ENCODE measurements around the gene ATP6V1B1. TPM values are rescaled to one million over a fixed set of nuclear protein-coding genes. Genes with fewer than 3 reads are reported as not detected.

ATP6V1B1 gene
- total RNA-seq, 1 donor from 2014 or later = not detected

DNA sequence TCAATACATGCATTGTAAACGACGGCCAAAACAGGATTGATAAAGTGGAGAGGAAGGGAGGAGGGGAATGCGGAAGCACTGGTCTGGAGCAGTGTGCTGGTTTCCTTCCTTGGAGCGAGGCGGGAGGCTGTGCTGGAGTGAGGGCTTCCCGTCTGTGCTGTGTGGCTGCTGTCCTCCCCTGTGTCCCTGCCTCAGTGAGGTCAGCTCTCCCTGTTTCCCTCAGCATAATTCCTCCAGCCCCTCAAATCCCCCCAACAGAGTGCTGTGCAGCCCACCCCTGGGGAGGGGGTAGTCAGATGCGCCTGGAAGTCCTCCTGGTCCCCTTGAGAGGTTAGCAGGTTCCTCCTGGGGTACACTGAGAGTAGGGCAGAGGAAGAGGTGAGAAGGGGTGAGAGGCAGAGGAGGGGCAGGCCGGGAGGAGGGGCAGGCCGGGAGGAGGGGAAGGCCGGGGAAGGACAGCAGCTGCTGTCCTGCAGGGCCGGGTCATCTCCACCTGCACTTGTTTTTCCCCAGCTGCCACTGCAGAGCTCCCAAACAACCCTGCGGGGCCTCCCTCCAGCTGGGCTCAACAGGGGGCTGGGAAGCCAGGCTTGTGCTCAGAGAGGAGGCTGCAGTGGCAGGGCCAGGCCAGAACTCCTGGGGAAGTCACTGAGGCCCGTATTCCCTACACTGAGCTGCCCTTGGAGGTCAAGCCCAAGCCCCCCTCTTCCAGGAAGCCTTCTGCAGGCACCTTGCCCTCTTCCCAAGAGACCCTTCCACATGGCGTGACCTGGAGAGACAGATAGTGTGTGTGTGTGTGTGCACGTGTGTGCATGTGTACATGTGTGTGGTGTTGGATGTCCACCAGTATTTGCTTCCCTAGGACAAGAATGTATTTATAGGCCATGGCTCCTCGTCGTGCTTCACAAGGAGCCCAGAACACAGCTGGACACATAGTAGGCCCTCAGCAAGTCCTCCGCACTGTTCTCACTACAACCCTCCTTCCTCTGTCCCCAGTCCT is 13.2 kb upstream of the ATP6V1B1 start:
- DNase-seq (no peak), ATAC-seq (ENCODE audit: low read depth) (no peak)
- Mint-ChIP-seq H3K36me3 (ENCODE audit: low read depth) (no peaks in the 10 kb centered on the region), H3K4me1 (no peaks in the 10 kb centered on the region), H3K9me3 (peaks cover 1% of the 10 kb centered on the region), H3K4me3 (no peak overlapping the region), H3K27ac (no peak overlapping the region), H3K27me3 (peaks cover 26% of the 10 kb centered on the region)
- intact Hi-C loops (cut with micrococcal nuclease) = no loop called here
- POLR2A ChIA-PET = no interaction called here
- CTCF ChIA-PET = no interaction called here
- TF ChIP-seq, protein P1, sequence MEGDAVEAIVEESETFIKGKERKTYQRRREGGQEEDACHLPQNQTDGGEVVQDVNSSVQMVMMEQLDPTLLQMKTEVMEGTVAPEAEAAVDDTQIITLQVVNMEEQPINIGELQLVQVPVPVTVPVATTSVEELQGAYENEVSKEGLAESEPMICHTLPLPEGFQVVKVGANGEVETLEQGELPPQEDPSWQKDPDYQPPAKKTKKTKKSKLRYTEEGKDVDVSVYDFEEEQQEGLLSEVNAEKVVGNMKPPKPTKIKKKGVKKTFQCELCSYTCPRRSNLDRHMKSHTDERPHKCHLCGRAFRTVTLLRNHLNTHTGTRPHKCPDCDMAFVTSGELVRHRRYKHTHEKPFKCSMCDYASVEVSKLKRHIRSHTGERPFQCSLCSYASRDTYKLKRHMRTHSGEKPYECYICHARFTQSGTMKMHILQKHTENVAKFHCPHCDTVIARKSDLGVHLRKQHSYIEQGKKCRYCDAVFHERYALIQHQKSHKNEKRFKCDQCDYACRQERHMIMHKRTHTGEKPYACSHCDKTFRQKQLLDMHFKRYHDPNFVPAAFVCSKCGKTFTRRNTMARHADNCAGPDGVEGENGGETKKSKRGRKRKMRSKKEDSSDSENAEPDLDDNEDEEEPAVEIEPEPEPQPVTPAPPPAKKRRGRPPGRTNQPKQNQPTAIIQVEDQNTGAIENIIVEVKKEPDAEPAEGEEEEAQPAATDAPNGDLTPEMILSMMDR (IDR thresholded peaks at IDR 0.05) = no peak

DNA sequence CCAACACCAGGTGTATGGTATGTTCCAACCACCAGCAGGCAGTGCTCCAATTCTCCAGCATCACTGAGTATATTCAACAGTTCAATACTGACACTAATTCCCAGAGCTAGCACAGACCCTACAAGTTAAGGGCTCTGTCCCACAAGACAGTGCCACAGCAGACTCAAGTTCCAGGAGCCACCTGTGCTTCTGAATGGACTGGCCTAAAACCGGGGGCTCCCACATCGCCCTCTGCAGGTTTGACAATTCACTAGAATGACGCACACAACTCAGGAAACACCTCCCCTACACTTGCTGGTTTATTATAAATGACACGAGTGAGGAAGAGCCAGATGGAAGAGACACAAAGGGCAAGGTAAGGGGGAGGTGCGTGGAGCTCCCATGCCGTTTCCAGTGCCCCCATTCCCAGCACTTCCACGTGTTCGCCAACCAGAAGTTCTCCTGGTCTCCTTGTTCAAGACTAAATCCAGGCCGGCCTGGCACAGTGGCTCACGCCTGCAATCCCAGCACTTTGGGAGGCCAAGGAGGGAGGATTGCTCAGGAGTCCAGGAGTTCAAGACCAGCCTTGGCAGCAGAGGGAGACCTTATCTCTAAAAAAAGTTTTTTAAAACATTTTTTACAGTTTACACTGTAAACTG is 12.2 kb upstream of the ATP6V1B1 start:
- ChIA-PET CTCF (no interaction called here), POLR2A (no interaction called here)
- Mint-ChIP-seq H3K4me3 (no peak overlapping the region), H3K27ac (no peak overlapping the region), H3K36me3 (ENCODE audit: low read depth) (no peaks in the 10 kb centered on the region), H3K27me3 (peaks cover 24% of the 10 kb centered on the region), H3K4me1 (no peaks in the 10 kb centered on the region), H3K9me3 (no peaks in the 10 kb centered on the region)
- TF ChIP-seq, protein P1 (IDR thresholded peaks at IDR 0.05) = no peak
- ATAC-seq (ENCODE audit: low read depth) (no peak), DNase-seq (no peak)
- intact Hi-C loops (cut with micrococcal nuclease) = no loop called here

DNA sequence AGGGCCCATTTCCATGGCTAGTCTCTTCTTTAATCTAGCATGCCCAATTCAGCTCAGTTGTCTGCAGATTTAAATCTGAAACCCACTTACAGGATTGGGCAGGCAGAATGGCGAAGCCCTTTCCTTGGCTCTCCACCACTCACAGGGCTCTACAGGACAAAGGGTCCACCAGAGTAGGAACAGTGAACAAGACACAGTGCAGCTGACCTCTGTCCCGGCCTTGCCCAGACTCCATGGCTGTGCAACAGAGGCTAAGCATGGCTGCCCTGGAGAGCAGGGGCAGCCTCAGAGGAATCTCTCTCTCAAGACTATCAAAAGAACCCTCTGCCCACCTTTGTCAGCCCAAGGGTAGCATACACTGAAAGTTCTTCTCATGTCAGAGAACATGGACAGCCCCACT is 9.7 kb upstream of the ATP6V1B1 start:
- ATAC-seq (ENCODE audit: low read depth) = no peak
- intact Hi-C loops (cut with micrococcal nuclease) = no loop called here
- Mint-ChIP-seq H3K27me3 (peaks cover 23% of the 10 kb centered on the region), H3K9me3 (no peaks in the 10 kb centered on the region), H3K4me3 (no peak overlapping the region), H3K4me1 (peaks cover 9% of the 10 kb centered on the region), H3K36me3 (ENCODE audit: low read depth) (no peaks in the 10 kb centered on the region), H3K27ac (no peak overlapping the region)
- POLR2A ChIA-PET = no interaction called here
- TF ChIP-seq, protein P1 (IDR thresholded peaks at IDR 0.05) = no peak
- CTCF ChIA-PET = no interaction called here
- DNase-seq = no peak

DNA sequence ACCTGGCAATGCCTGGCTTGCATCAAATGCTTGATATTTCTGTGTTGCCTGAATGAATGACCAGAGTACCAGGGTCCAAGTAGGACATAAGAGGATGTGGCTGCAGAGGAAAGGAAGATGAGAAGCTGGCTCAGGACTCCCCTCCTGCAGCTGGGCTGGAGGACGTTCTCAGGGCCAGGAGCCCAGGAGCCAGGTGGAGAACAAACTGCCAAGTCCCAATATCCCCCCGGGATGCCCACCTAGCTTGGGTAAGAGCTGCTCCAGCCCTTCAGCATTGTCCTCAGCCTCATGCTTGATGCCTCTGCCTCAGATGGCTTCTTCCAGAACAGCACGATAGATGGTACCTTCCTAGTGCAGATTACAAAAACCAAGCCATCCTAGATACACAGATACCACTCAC is 8.6 kb upstream of the ATP6V1B1 start:
- Mint-ChIP-seq H3K27ac (no peak overlapping the region), H3K36me3 (ENCODE audit: low read depth) (no peaks in the 10 kb centered on the region), H3K9me3 (no peaks in the 10 kb centered on the region), H3K4me3 (no peak overlapping the region), H3K27me3 (peaks cover 24% of the 10 kb centered on the region), H3K4me1 (peaks cover 13% of the 10 kb centered on the region)
- intact Hi-C loops (cut with micrococcal nuclease) = no loop called here
- DNase-seq (no peak), ATAC-seq (ENCODE audit: low read depth) (no peak)
- ChIA-PET CTCF (no interaction called here), POLR2A (no interaction called here)
- TF ChIP-seq, protein P1 (IDR thresholded peaks at IDR 0.05) = no peak

DNA sequence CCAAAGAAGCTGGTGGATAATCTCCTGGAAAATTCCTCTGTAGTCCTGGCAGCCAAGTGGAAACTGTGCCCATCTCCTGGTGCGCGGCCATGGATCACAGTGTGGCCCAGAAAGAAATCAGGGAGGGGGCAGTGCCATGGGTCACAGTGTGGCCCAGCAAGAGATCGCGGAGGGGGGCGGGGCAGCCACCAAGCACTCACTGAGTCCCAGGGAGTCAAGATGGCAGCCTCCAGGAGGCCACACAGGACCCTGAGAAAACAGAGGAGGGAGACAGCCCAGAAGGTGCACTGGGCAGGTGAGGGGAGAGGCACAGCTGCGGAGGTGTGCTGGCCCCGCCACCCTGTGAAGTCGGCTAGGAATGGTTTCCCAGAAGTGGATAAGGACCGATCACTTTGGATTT is 8.1 kb upstream of the ATP6V1B1 start:
- peaks cover 26% of the 10 kb centered on the region for H3K27me3 Mint-ChIP-seq
- ChIA-PET POLR2A (no interaction called here), CTCF (no interaction called here)
- intact Hi-C loops (cut with micrococcal nuclease) = no loop called here
- no peaks in the 10 kb centered on the region for H3K36me3 Mint-ChIP-seq (ENCODE audit: low read depth)
- ATAC-seq (ENCODE audit: low read depth) = no peak
- no peak overlapping the region for H3K4me3 Mint-ChIP-seq
- no peak for DNase-seq
- no peaks in the 10 kb centered on the region for H3K9me3 Mint-ChIP-seq
- H3K27ac Mint-ChIP-seq = no peak overlapping the region
- TF ChIP-seq, protein P1 (IDR thresholded peaks at IDR 0.05) = no peak
- H3K4me1 Mint-ChIP-seq = peaks cover 13% of the 10 kb centered on the region

Measured in activated B cell treated with CpG ODN at 0.5 μM for 24 hours (primary cell).